ENCODE data around the gene SLIT3.

DNA sequence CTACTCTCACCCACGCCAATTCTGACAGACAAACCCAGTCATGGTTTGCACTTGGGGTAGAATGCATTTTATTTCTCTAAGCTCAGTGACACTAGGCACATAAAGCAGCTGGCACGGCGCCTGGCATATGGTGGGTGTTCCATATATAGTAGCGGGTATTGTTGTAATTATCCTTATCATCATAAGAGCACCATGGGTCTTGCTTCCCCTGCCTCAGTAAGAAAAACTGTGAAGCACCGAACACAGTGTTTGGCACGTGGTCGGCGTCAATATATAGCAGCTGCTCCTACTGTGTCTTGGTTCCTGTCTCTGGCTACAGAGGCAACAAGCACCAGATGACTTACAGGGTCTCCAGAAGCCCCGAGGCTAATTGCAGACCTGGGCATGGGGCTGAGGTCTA, 527.7 kb downstream of the SLIT3 start:
- TF ChIP-seq, protein P1, sequence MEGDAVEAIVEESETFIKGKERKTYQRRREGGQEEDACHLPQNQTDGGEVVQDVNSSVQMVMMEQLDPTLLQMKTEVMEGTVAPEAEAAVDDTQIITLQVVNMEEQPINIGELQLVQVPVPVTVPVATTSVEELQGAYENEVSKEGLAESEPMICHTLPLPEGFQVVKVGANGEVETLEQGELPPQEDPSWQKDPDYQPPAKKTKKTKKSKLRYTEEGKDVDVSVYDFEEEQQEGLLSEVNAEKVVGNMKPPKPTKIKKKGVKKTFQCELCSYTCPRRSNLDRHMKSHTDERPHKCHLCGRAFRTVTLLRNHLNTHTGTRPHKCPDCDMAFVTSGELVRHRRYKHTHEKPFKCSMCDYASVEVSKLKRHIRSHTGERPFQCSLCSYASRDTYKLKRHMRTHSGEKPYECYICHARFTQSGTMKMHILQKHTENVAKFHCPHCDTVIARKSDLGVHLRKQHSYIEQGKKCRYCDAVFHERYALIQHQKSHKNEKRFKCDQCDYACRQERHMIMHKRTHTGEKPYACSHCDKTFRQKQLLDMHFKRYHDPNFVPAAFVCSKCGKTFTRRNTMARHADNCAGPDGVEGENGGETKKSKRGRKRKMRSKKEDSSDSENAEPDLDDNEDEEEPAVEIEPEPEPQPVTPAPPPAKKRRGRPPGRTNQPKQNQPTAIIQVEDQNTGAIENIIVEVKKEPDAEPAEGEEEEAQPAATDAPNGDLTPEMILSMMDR (IDR thresholded peaks at IDR 0.05; ENCODE audit: borderline replicate concordance, extremely low read depth, low read length, poor library complexity, severe bottlenecking), result no peak
- no peak for TF ChIP-seq EZH2 (IDR thresholded peaks at IDR 0.05; ENCODE audit: borderline replicate concordance, low read depth, low read length, severe bottlenecking)

All from DND-41 (cell line).